HEK293T (cell line): ENCODE data around the gene CCRL2.

Source experiments
- CTCF ChIA-PET: fragments of 350-600 bp; formaldehyde crosslinking; extraction: SDS; loops from one replicate; lab custom pipeline; 2021; ENCODE audit warnings: antibody characterized with exemption, inconsistent platforms; lab: Yijun Ruan, JAX
- POLR2A ChIA-PET: fragments of 350-600 bp; formaldehyde crosslinking; extraction: SDS; loops from one replicate; lab custom pipeline; 2020; ENCODE audit warnings: antibody characterized with exemption, inconsistent platforms; lab: Yijun Ruan, JAX
- DNase-seq: peaks from one replicate; pipeline ENCODE4 v3.0.0; 2012; ENCODE audit warnings: mixed read lengths; ENCODE audit errors: extremely low spot score
- ARNT ChIP-seq: fragments of 450-650 bp; IDR thresholded peaks from 2 replicates; pipeline ENCODE4 v1.6.1; 2017; ENCODE audit warnings: mild to moderate bottlenecking
- BHLHE40 ChIP-seq: fragments of 450-650 bp; IDR thresholded peaks from 2 replicates; pipeline ENCODE4 v1.6.1; 2016; ENCODE audit warnings: mild to moderate bottlenecking, moderate library complexity, borderline replicate concordance
- CTBP1 ChIP-seq: fragments of 450-650 bp; IDR thresholded peaks from 2 replicates; pipeline ENCODE4 v1.6.1; 2016; ENCODE audit warnings: borderline replicate concordance
- ELF4 ChIP-seq: fragments of 450-650 bp; IDR thresholded peaks from 2 replicates; pipeline ENCODE4 v1.6.1; 2017; ENCODE audit warnings: antibody characterized with exemption
- FOXA1 ChIP-seq: fragments of 450-650 bp; IDR thresholded peaks from 2 replicates; pipeline ENCODE4 v1.6.1; 2016; ENCODE audit warnings: mild to moderate bottlenecking
- FOXK2 ChIP-seq: fragments of 450-650 bp; IDR thresholded peaks from 2 replicates; pipeline ENCODE4 v1.6.1; 2016; ENCODE audit warnings: mild to moderate bottlenecking
- FOXM1 ChIP-seq: fragments of 450-650 bp; IDR thresholded peaks from 2 replicates; pipeline ENCODE4 v1.6.1; 2017; ENCODE audit warnings: mild to moderate bottlenecking, borderline replicate concordance
- HDGF ChIP-seq: fragments of 450-650 bp; IDR thresholded peaks from 2 replicates; pipeline ENCODE4 v1.6.1; 2017; ENCODE audit warnings: antibody characterized with exemption, borderline replicate concordance
- L3MBTL2 ChIP-seq: fragments of 450-650 bp; conservative IDR thresholded peaks from 2 replicates; pipeline ENCODE4 v1.6.1; 2016; ENCODE audit warnings: mild to moderate bottlenecking
- LEF1 ChIP-seq: fragments of 450-650 bp; IDR thresholded peaks from 2 replicates; pipeline ENCODE4 v1.6.1; 2017; ENCODE audit warnings: mild to moderate bottlenecking, borderline replicate concordance
- NFRKB ChIP-seq: fragments of 450-650 bp; IDR thresholded peaks from 2 replicates; pipeline ENCODE4 v1.6.1; 2016; ENCODE audit warnings: mild to moderate bottlenecking, moderate library complexity
- PKNOX1 ChIP-seq: fragments of 450-650 bp; IDR thresholded peaks from 2 replicates; pipeline ENCODE4 v1.6.1; 2016
- SP1 ChIP-seq: fragments of 450-650 bp; IDR thresholded peaks from 2 replicates; pipeline ENCODE4 v1.6.1; 2017
- SUZ12 ChIP-seq: fragments of 450-650 bp; IDR thresholded peaks from 2 replicates; pipeline ENCODE4 v1.6.1; 2016; ENCODE audit warnings: mild to moderate bottlenecking
- TARDBP ChIP-seq: fragments of 450-650 bp; IDR thresholded peaks from 2 replicates; pipeline ENCODE4 v1.6.1; 2016
- ZNF384 ChIP-seq: fragments of 450-650 bp; IDR thresholded peaks from 2 replicates; pipeline ENCODE4 v1.6.1; 2016

The CCRL2 gene

GRCh38 chr3:46413951-46414350 lies 6.9 kb downstream of the CCRL2 start:
- no peak for DNase-seq
- CTCF ChIA-PET: no interaction called here
- TF ChIP-seq FOXA1 (no peak), TARDBP (no peak), BHLHE40 (no peak), NFRKB (no peak), HDGF (no peak), FOXM1 (no peak), SUZ12 (no peak)
- POLR2A ChIA-PET: no interaction called here

- ChIA-PET POLR2A (no interaction called here), CTCF (interaction anchor here (0.7 kb wide), 1 partner anchor 29 kb away, joined by 4 read pairs; no protein-coding TSS in a partner anchor)
- DNase-seq: no peak
- no peak for TF ChIP-seq BHLHE40
- TF ChIP-seq TARDBP: no peak
- TF ChIP-seq FOXA1: no peak
- TF ChIP-seq CTBP1: no peak
- no peak for TF ChIP-seq PKNOX1
- no peak for TF ChIP-seq ZNF384
- no peak for TF ChIP-seq NFRKB
- TF ChIP-seq FOXK2: no peak
- no peak for TF ChIP-seq ARNT
- TF ChIP-seq HDGF: no peak
- TF ChIP-seq LEF1: no peak
- no peak for TF ChIP-seq FOXM1
- no peak for TF ChIP-seq SUZ12
Measured at GRCh38 chr3:46414739-46415138, 7.7 kb downstream of the CCRL2 start.

- ChIA-PET CTCF (no interaction called here), POLR2A (no interaction called here)
- no peak for DNase-seq
- TF ChIP-seq ARNT (no peak), LEF1 (no peak)
Measured at GRCh38 chr3:46416125-46416810, 9.2 kb downstream of the CCRL2 start.

GRCh38 chr3:46416811-46417510 lies 9.9 kb downstream of the CCRL2 start:
- ChIA-PET POLR2A (no interaction called here), CTCF (no interaction called here)
- no peak for DNase-seq
- TF ChIP-seq PKNOX1 (no peak), FOXA1 (no peak), NFRKB (no peak), TARDBP (no peak), LEF1 (no peak), ZNF384 (no peak), BHLHE40 (no peak), FOXK2 (no peak), CTBP1 (no peak), SUZ12 (no peak), FOXM1 (no peak), L3MBTL2 (no peak), ELF4 (no peak), HDGF (no peak), ARNT (no peak), SP1 (no peak)

- ChIA-PET POLR2A (no interaction called here), CTCF (no interaction called here)
- DNase-seq: no peak
- TF ChIP-seq ELF4: no peak
- no peak for TF ChIP-seq CTBP1
- no peak for TF ChIP-seq ARNT
- no peak for TF ChIP-seq SP1
- no peak for TF ChIP-seq HDGF
- TF ChIP-seq NFRKB: no peak
- TF ChIP-seq L3MBTL2: no peak
- no peak for TF ChIP-seq FOXA1
- TF ChIP-seq BHLHE40: no peak
- no peak for TF ChIP-seq SUZ12
- TF ChIP-seq TARDBP: no peak
- no peak for TF ChIP-seq LEF1
- TF ChIP-seq ZNF384: no peak
- no peak for TF ChIP-seq FOXK2
- no peak for TF ChIP-seq PKNOX1
- no peak for TF ChIP-seq FOXM1
Measured at GRCh38 chr3:46417841-46418611, 11.0 kb downstream of the CCRL2 start.

GRCh38 chr3:46419816-46420215 lies 12.8 kb downstream of the CCRL2 start:
- POLR2A ChIA-PET: no interaction called here
- no peak for DNase-seq
- CTCF ChIA-PET: no interaction called here
- no peak for TF ChIP-seq CTBP1
- no peak for TF ChIP-seq ARNT
- no peak for TF ChIP-seq LEF1
- no peak for TF ChIP-seq SUZ12
- TF ChIP-seq PKNOX1: no peak
- TF ChIP-seq ZNF384: no peak
- TF ChIP-seq FOXA1: no peak
